Hepatocyte (in vitro differentiated cells): Measurements from ENCODE around the gene FH. TPM values are rescaled to one million over a fixed set of nuclear protein-coding genes. Genes with fewer than 3 reads are reported as not detected.

Experiments used
- DNase-seq: peaks from one replicate; pipeline ENCODE4 v3.0.0-alpha.2; 2016; ENCODE audit warnings: low spot score
- H2AFZ ChIP-seq: fragments of 200-600 bp; sonication (generic); 2 replicates; pipeline ENCODE4 v1.6.0; 2016; ENCODE audit warnings: antibody characterized with exemption, mild to moderate bottlenecking
- H3K27ac ChIP-seq: fragments of 200-600 bp; sonication (generic); 2 replicates; pipeline ENCODE4 v1.5.1; 2016; ENCODE audit warnings: mild to moderate bottlenecking
- H3K27me3 ChIP-seq: fragments of 200-600 bp; sonication (generic); 2 replicates; pipeline ENCODE4 v1.6.1; 2016
- H3K36me3 ChIP-seq: fragments of 200-600 bp; sonication (generic); replicated peaks from 2 replicates; pipeline ENCODE4 v1.5.1; 2016; ENCODE audit warnings: low read depth; ENCODE audit not compliant: insufficient read depth
- H3K4me1 ChIP-seq: fragments of 200-600 bp; sonication (generic); 2 replicates; pipeline ENCODE4 v1.5.1; 2016; ENCODE audit warnings: mild to moderate bottlenecking, moderate library complexity; ENCODE audit not compliant: insufficient read depth
- H3K4me2 ChIP-seq: fragments of 200-600 bp; sonication (generic); 2 replicates; pipeline ENCODE4 v1.6.0; 2016
- H3K4me3 ChIP-seq: fragments of 200-600 bp; sonication (generic); 2 replicates; pipeline ENCODE4 v1.5.1; 2016; ENCODE audit warnings: mild to moderate bottlenecking
- H3K79me2 ChIP-seq: fragments of 200-600 bp; sonication (generic); 2 replicates; pipeline ENCODE4 v1.6.0; 2017; ENCODE audit warnings: mild to moderate bottlenecking
- H3K9me2 ChIP-seq: fragments of 200-600 bp; sonication (generic); replicated peaks from 2 replicates; pipeline ENCODE4 v1.6.0; 2017; ENCODE audit warnings: mild to moderate bottlenecking; ENCODE audit not compliant: insufficient read depth
- H3K9me3 ChIP-seq: fragments of 200-600 bp; sonication (generic); 2 replicates; pipeline ENCODE4 v1.5.1; 2016; ENCODE audit warnings: low read depth, mild to moderate bottlenecking
- H4K20me1 ChIP-seq: fragments of 200-600 bp; sonication (generic); 2 replicates; pipeline ENCODE4 v1.6.0; 2016; ENCODE audit warnings: mild to moderate bottlenecking; ENCODE audit not compliant: insufficient read depth, poor library complexity, severe bottlenecking
- EZH2 ChIP-seq: fragments of 200-600 bp; sonication (generic); IDR thresholded peaks from 2 replicates; pipeline ENCODE4 v1.6.1; 2016; ENCODE audit warnings: antibody characterized with exemption, mild to moderate bottlenecking, borderline replicate concordance
- EZH2phosphoT487 ChIP-seq: fragments of 200-600 bp; sonication (generic); IDR thresholded peaks from one replicate; pipeline ENCODE4 v1.6.1; 2018; ENCODE audit warnings: antibody characterized with exemption, mild to moderate bottlenecking, low read depth, moderate library complexity; ENCODE audit not compliant: unreplicated experiment, severe bottlenecking
- WGBS: methylation state at CpG from one replicate; pipeline ENCODE4 v1.1.6; 2016; ENCODE audit warnings: low lambda C conversion rate; ENCODE audit errors: missing lambda C conversion rate; 5-methylcytosine and 5-hydroxymethylcytosine counted together
- polyA plus RNA-seq: library from polyadenylated mRNA; unstranded; fragments of >200 nt; fragmentation: Nextera tagmentation; extraction: Ambion mirVana; gene quantifications from 2 replicates; pipeline ENCODE4 v1.2.1, GENCODE V29; 2016
- total RNA-seq: library from RNA; depleted of rRNA; stranded (reverse); fragments of >200 nt; gene quantifications from 2 replicates; pipeline ENCODE4 v1.2.3, GENCODE V29; 2014
- TF ChIP-seq, protein P1 (sequence below): fragments of 200-600 bp; sonication (generic); IDR thresholded peaks from 2 replicates; pipeline ENCODE4 v1.5.1; 2016; ENCODE audit warnings: antibody characterized with exemption, mild to moderate bottlenecking; ENCODE audit not compliant: poor library complexity

The FH gene
- total and polyA plus RNA-seq, 2 experiments from 2014 or later: 62.7 to 96.7 TPM

GRCh38 chr1:241460098-241460873, 59.3 kb downstream of the FH start:
- Histone ChIP-seq H3K4me3 (no peak overlapping the region), H2AFZ (no peak overlapping the region), H3K27ac (no peak overlapping the region), H3K4me1 (no peaks in the 10 kb centered on the region), H3K9me2 (no peaks in the 10 kb centered on the region), H3K4me2 (no peak overlapping the region), H3K79me2 (no peaks in the 10 kb centered on the region), H4K20me1 (no peaks in the 10 kb centered on the region), H3K27me3 (no peaks in the 10 kb centered on the region), H3K9me3 (no peaks in the 10 kb centered on the region), H3K36me3 (no peaks in the 10 kb centered on the region)
- WGBS: 78% methylated on average over 6 of the region's 6 CpGs
- DNase-seq: no peak
- TF ChIP-seq EZH2 (no peak), EZH2phosphoT487 (no peak)
- TF ChIP-seq, protein P1, sequence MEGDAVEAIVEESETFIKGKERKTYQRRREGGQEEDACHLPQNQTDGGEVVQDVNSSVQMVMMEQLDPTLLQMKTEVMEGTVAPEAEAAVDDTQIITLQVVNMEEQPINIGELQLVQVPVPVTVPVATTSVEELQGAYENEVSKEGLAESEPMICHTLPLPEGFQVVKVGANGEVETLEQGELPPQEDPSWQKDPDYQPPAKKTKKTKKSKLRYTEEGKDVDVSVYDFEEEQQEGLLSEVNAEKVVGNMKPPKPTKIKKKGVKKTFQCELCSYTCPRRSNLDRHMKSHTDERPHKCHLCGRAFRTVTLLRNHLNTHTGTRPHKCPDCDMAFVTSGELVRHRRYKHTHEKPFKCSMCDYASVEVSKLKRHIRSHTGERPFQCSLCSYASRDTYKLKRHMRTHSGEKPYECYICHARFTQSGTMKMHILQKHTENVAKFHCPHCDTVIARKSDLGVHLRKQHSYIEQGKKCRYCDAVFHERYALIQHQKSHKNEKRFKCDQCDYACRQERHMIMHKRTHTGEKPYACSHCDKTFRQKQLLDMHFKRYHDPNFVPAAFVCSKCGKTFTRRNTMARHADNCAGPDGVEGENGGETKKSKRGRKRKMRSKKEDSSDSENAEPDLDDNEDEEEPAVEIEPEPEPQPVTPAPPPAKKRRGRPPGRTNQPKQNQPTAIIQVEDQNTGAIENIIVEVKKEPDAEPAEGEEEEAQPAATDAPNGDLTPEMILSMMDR: no peak

GRCh38 chr1:241459186-241459802, 60.3 kb downstream of the FH start:
- Histone ChIP-seq H3K9me3 (no peaks in the 10 kb centered on the region), H3K36me3 (no peaks in the 10 kb centered on the region), H3K4me3 (no peak overlapping the region), H3K9me2 (no peaks in the 10 kb centered on the region), H3K27ac (no peak overlapping the region), H3K27me3 (no peaks in the 10 kb centered on the region), H2AFZ (no peak overlapping the region), H3K4me1 (no peaks in the 10 kb centered on the region), H3K4me2 (no peak overlapping the region), H3K79me2 (no peaks in the 10 kb centered on the region), H4K20me1 (no peaks in the 10 kb centered on the region)
- DNase-seq: no peak
- TF ChIP-seq, protein P1: no peak
- TF ChIP-seq EZH2 (no peak), EZH2phosphoT487 (no peak)
- WGBS: 58% methylated on average over 2 of the region's 2 CpGs

GRCh38 chr1:241457421-241457820, 62.1 kb downstream of the FH start:
- TF ChIP-seq EZH2 (no peak), EZH2phosphoT487 (no peak)
- TF ChIP-seq, protein P1: no peak
- Histone ChIP-seq H3K9me3 (no peaks in the 10 kb centered on the region), H3K9me2 (no peaks in the 10 kb centered on the region), H3K27me3 (no peaks in the 10 kb centered on the region), H2AFZ (no peak overlapping the region), H3K27ac (no peak overlapping the region), H3K4me1 (no peaks in the 10 kb centered on the region), H3K4me2 (no peak overlapping the region), H3K79me2 (no peaks in the 10 kb centered on the region), H3K36me3 (no peaks in the 10 kb centered on the region), H4K20me1 (no peaks in the 10 kb centered on the region), H3K4me3 (no peak overlapping the region)
- no peak for DNase-seq
